ENCODE measurements around the gene XPC.
"Not testable (repeated sequence)": the region's sequence is repeated elsewhere in the genome, so short reads cannot be mapped to it uniquely, and the experiment has no call there.

The XPC gene

DNA sequence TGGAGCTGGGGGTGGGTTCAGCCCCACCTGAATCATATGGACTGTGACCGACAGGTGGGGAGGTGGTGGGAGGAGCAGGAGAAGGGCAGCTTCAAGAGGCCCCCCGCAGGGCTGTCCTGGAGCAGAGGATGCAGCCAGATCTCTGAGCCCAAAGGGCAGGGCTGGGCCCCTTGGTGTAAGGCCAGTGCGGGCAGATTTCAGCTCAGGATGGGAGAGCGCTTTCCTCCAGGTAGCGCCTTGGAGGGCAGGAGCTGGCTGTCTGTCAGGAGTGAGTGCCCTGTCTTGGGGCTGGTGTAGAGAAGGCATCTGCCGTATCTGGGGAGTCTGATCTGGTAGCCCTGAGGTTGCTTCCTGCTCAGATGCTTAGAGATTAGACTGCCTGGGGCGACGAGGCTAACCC, 46.3 kb downstream of the XPC start:
- DNase-seq, result no peak

DNA sequence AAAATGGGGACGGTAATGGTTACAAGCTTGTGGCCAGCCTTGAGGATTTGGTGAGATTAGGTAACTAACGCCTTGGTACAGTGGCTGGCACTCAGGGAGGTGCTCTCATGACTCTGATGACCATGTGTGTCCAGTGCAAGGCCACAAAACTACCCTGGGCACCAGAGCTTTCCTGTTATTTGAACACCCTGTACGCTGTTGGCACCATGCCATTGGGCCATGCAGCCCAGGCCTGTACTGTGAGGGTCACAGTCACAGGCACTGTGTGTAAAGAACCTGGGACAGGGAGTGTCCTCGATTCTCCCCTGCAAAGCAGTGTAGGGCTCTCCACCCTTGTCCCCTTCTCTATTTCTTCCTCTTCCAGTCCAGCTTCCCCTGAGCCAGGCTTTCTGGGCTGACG, 47.3 kb downstream of the XPC start:
- no peak for DNase-seq

DNA sequence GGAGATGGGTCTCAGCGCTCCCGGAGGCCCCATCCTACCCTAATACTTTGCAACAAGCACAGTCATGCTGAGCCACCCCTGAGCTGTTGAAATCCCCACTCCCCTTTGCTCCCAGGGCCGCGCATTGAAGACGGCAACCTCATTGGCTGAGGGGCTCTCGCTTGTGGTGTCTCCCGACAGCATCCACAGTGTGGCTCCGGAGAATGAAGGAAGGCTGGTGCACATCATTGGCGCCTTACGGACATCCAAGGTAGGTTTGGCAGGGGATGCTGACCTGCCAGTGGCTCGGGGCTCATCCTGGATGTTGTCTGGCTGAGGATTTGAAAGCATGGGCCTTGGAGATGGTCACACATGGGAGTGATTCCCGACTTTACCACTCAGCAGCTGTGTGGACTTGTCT, 47.7 kb downstream of the XPC start:
- no peak for DNase-seq

GRCh38 chr3:14130230-14130629, 48.2 kb downstream of the XPC start:
- DNase-seq, result no peak

DNA sequence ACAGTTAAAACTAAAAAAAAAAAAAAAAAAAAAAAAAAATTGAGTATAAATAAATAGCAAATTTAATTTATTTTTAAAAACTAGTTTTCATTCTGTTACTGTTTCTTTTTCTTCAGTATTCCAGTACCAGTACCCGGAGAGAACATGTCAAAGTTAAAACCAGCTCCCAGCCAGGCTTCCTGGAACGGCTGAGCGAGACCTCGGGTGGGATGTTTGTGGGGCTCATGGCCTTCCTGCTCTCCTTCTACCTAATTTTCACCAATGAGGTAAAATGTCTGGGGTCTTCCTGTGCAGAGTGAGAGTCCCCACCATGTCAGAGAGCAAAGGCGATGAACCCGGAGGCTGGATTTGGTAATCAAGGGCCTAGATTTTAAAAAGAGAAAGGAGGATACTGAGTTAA, 49.1 kb downstream of the XPC start:
- no peak for DNase-seq

DNA sequence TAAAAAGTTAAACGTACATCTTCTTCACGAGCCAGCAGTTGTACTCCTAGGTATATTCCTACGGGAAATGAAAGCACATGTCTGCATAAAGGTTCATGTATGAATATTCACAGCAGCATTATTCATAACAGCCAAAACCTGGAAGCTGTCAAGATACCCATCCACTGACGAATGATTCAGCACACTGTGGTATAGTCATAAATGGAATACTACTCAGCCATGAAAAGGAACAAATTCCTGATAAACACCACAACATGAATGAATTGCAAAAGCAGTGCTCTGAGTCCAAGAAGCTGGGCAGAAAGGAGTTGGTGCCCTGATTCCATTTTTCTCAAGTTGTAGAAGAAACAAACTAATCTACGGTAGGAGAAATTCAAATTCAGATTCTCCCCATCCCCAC, 49.7 kb downstream of the XPC start:
- no peak for DNase-seq

GRCh38 chr3:14127516-14128161, 50.8 kb downstream of the XPC start:
- DNase-seq, result no peak

- DNase-seq, result no peak
Observed at GRCh38 chr3:14126887-14127505, 51.4 kb downstream of the XPC start.

DNA sequence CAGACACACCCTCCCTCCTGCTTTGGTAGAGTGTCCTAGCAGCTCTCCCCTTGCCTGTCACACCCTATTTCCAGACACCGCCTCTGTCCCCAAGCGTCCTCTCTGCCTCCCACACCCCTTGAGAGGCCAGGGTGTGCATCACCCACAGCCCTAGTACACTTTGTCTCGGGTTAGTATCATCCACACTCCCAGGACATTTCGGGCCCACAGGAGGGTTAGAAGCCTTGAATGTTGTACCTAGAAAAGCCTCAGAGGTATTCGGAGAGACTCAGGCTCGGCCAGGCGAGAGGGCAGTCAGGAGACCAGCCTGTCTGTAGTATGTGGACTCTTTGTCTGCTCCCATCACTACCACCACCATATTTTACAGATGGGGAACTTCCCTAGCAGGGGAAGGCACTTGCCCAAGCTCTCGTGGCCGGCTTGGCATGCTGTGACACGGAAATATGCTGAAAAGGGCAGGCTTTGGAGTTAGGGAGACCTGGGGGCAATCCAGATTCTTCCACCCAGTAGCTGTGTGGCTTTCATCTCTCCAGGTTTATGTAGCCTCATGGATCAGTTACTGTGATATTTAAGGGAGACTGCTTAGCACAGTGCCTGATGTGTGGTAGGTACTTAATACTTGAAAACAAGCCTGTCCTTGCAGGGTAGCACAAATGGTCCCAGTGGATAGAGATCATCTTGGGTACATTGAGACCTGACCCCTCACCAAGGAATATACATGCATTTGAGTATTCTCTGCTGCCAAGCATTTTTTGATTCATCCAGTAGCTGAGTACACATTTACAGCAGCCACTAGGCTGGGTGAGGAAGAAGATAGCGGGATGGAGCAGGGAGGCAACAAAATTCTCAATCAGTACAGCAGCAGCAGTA, 52.1 kb downstream of the XPC start:
- no peak for DNase-seq

DNA sequence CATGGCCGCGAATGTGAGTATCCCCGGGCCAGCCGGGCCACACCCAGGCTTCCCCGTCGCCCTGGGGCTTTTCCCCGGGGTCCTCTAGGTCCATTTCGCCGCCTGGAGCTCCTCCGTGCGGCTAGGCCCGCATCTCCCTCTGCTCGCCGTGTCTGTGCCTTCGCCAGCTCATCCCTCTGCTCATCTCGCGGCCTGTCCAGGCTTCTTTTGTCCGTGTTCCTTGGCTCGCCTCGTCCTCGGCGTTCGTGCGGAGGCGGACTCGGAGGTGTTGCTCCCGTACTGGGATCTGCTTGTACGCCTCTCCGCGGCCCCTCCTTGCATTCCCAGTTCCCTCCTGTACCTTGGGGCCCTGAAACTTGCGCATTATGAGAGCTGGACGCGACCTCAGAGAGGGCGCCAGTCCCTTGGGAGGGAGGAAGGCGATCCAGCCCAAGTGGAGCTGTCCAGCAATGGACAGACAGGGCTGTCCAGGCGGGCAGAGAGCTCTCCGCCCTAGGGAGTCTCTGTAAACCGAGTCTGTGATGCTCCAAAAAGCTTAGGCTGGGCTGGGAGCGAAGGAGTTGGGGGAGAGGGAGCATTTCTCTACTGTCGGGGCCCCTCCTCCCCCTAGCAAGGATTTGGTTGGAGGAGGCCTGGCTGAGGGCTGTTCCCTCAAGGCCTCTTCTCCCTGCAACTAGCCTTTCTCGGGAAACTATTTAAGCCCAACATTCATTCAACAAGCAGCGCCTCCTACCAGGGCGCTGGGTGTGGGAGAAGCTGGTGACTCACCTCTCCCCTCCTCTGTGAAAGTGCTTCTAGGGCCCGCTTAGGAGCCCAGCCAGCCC, 53.0 kb downstream of the XPC start:
- DNase-seq, result peak; percentile 75

- peak; percentile 98 for DNase-seq
Observed at GRCh38 chr3:14124615-14125192, 53.7 kb downstream of the XPC start, which contains the start of the genes CHCHD4 and TMEM43. Gene CHCHD4, minus strand, starts transcription at chr3:14124870. Its CDS starts 194 bp downstream, at chr3:14124676. Gene TMEM43, plus strand, starts transcription at chr3:14125052. Its CDS starts 142 bp downstream, at chr3:14125194.

DNA sequence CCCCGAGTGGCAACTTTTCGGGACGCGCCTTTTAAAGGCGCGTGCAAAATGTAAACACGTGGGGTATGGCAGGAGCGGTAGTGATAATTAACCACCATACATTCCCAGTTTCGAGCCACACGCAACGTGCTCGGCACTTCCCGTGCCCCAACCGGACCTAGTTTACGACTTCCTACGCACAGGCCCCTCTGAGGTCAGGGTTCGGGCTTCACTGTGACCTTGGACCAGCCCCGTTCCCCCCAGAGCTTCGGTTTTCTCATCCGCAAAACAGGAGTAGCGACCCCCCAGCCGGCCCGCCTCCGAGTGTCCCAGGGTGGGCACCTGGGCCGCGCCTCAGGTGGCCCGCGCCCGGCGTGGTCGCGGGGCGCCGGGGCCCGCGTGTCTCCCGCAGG, 54.2 kb downstream of the XPC start:
- peak; percentile 78 for DNase-seq

- no peak for DNase-seq
Observed at GRCh38 chr3:14123308-14124222, 54.8 kb downstream of the XPC start.

GRCh38 chr3:14122301-14122700, 56.1 kb downstream of the XPC start:
- DNase-seq, result no peak

DNA sequence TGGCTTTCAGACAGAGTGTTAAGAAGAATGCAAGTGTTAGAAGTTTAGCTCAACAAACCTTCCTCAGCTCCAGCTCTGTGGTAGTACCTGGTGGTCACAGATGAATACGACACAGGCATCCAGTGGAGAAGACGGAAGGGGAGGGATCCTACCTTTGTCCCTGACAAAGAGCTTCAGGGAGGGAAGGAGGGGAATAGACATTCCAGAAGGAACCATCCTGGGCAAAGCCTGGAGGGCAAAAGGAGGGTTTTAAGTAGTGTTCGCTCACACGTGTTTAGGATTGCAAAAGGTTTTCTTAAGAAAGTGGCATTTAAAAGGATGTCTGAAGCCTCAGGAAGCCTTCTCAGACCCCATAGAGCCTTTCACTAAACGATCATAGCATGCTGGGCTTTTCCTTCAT, 56.5 kb downstream of the XPC start:
- no peak for DNase-seq

GRCh38 chr3:14120921-14121448, 57.4 kb downstream of the XPC start:
- DNase-seq, result not testable (repeated sequence)

- DNase-seq, result no peak
Observed at GRCh38 chr3:14120111-14120920, 58.1 kb downstream of the XPC start.

- DNase-seq, result no peak
Observed at GRCh38 chr3:14119651-14120050, 58.8 kb downstream of the XPC start.

DNA sequence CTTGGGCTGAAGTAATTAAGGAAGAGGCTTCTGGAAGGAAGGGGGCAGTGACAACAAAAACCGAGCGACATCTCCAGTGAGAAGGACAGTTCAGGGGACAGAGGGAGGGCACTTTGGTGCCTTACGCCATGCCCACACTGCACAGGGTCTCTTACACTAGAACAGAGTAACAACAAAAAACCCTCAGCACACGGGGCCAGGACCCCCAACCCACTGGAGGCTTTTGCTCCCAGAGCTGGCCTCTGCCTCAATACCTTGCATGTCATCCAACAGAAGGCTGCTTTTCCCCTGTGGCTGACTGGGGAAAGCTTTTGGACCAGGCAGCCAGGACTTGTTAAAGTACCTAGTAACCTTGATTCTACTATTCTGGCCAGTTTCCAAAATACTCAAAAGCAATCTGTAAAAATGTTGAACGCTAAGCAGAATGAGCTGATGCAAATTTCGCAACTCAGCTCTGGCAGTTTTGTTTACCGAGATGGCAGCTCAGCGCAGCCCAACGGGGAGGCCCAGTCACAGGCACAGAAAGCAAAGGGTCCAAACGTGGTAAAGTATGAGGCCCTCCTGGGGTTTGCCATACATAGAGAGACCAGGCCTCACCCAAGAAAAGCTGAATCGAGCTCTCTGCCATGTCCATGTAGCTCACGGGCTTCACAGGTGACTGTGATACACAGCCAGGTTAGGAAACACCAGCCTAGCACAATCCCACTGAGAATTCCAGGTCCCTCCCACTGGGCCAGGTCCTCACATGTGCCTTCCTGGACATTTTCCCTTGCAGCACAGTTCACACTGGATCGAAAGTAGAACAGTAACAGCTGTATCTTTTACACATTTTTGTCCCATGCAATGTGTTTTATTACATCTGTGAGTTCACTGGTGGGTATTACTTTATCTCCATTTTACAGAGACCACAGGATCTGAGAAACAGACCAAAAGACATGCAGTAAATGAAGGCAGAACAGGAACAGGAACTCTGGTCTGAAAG, 59.7 kb downstream of the XPC start:
- DNase-seq, result no peak
